ENCODE measurements around the gene ALDH1L1. TPM values are rescaled to one million over a fixed set of nuclear protein-coding genes. Genes with fewer than 3 reads are reported as not detected.
A peak's percentile ranks its signal among the peaks of the same experiment; 100 is the strongest.

Gene ALDH1L1
- total RNA-seq, 1 donor from 2014 or later: 5.0 TPM

DNA sequence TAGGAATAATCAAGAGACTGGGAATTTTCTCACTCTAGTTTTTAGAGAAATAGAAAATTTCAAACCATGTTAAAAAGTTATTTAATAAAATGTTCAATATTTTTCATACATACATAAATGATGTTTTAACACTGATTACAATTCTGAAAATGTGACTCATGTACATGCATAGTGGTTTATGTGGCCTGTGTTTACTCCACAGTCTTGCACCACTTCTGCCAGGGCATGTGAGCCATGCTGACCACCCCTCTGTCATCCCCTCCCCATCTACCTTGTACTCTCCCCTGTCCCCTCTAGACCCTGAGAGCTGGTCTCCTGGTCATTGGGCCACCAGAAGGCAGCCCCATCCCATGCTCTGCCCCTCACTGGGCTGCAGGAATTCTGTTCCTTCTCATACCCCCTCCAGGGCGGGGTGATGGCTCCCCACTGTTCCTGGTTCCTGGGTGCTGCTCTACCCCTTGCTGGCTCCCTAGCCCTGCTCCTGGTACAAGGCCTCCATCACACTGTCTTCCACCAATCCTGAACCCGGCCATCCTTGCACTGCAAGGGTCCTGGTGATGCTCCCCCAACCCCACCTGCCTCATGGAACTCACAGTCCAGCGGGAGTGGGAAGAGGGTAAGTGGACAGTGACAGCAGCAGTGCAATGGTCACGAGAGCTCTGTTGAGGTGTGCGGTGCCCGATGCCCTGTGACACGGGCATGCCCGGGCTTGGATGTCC lies 72.3 kb downstream of the ALDH1L1 start:
- no peak for TF ChIP-seq CTCF (conservative IDR thresholded peaks at IDR 0.05)
- Mint-ChIP-seq H3K27me3 (no peaks in the 10 kb centered on the region), H3K4me1 (ENCODE audit: unreplicated experiment) (peaks cover 3% of the 10 kb centered on the region), H3K9me3 (no peaks in the 10 kb centered on the region), H3K4me3 (no peak overlapping the region), H3K27ac (no peak overlapping the region), H3K36me3 (no peaks in the 10 kb centered on the region)
- peak; percentile 49 for DNase-seq (ENCODE audit: extremely low spot score, unreplicated experiment)

DNA sequence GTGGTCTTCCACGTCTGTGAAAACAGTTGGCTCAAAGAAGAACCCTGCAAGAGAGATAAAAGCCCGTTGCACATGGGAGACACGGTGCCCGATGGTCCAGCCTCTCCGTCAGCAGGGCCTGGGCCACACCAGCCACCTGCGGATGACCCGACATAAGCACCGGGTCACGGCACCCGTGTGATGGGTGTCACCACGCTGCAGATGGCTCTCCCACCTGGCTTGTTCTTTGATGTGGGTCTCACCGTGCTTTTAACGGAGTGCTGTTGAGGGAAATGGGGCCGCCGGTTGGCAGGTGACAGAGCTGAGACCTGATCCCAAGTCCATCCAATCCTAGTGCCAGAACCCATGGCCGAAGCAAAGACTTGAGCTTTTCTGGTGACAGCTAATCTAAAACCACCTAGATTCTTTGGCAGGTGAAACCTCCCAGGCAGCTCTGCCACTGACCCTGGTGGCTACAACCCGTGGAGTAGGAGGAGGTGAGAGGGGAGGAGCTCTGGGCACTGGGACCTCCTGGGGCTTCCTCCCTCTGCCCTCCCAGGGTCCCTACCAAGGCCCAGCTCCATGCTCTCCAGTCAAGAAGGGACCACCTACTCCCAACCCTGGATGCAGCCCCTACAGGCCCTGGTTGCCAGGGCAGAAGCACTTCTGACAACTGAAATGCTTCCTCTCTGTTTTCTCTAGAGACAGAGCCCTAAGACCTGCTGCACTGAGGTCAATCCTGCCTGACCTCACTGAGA lies 73.0 kb downstream of the ALDH1L1 start:
- Mint-ChIP-seq H3K9me3 (no peaks in the 10 kb centered on the region), H3K27ac (no peak overlapping the region), H3K27me3 (no peaks in the 10 kb centered on the region), H3K4me3 (no peak overlapping the region), H3K36me3 (no peaks in the 10 kb centered on the region), H3K4me1 (ENCODE audit: unreplicated experiment) (peaks cover 3% of the 10 kb centered on the region)
- DNase-seq (ENCODE audit: extremely low spot score, unreplicated experiment): peak; percentile 54
- TF ChIP-seq CTCF (conservative IDR thresholded peaks at IDR 0.05): no peak

GRCh38 chr3:126106336-126107202 lies 73.8 kb downstream of the ALDH1L1 start:
- H3K4me1 Mint-ChIP-seq (ENCODE audit: unreplicated experiment): peaks cover 3% of the 10 kb centered on the region
- no peaks in the 10 kb centered on the region for H3K27me3 Mint-ChIP-seq
- no peak for TF ChIP-seq CTCF (conservative IDR thresholded peaks at IDR 0.05)
- no peak overlapping the region for H3K4me3 Mint-ChIP-seq
- peak; percentile 51 for DNase-seq (ENCODE audit: extremely low spot score, unreplicated experiment)
- H3K36me3 Mint-ChIP-seq: no peaks in the 10 kb centered on the region
- H3K9me3 Mint-ChIP-seq: no peaks in the 10 kb centered on the region
- H3K27ac Mint-ChIP-seq: no peak overlapping the region

DNA sequence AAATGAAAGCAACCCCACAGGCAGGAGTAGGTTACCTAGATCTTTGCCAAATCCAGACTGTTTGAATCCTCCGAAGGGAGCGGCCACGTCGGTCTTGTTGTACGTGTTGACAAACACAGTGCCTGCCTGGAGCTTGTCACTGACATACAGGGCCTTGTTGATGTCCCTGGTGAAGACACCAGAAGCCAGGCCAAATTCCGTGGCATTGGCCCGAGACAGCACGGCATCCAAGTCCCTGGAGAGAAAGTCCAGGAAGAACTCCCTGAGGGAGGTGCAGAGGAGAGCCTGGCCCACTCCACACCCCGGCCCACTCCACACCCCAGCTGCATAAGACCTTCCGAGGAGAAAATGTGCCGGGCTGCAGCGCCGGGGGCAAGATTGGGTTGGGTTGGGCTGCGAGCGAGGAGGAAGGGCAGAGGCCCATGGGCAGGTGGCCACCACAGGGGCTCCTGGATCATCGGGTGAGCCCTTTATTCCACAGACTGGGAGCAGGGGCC lies 74.6 kb downstream of the ALDH1L1 start:
- H3K4me1 Mint-ChIP-seq (ENCODE audit: unreplicated experiment): peaks cover 3% of the 10 kb centered on the region
- H3K36me3 Mint-ChIP-seq: no peaks in the 10 kb centered on the region
- peak; percentile 50 for DNase-seq (ENCODE audit: extremely low spot score, unreplicated experiment)
- no peaks in the 10 kb centered on the region for H3K27me3 Mint-ChIP-seq
- no peak overlapping the region for H3K4me3 Mint-ChIP-seq
- TF ChIP-seq CTCF (conservative IDR thresholded peaks at IDR 0.05): no peak
- H3K9me3 Mint-ChIP-seq: no peaks in the 10 kb centered on the region
- H3K27ac Mint-ChIP-seq: no peak overlapping the region

DNA sequence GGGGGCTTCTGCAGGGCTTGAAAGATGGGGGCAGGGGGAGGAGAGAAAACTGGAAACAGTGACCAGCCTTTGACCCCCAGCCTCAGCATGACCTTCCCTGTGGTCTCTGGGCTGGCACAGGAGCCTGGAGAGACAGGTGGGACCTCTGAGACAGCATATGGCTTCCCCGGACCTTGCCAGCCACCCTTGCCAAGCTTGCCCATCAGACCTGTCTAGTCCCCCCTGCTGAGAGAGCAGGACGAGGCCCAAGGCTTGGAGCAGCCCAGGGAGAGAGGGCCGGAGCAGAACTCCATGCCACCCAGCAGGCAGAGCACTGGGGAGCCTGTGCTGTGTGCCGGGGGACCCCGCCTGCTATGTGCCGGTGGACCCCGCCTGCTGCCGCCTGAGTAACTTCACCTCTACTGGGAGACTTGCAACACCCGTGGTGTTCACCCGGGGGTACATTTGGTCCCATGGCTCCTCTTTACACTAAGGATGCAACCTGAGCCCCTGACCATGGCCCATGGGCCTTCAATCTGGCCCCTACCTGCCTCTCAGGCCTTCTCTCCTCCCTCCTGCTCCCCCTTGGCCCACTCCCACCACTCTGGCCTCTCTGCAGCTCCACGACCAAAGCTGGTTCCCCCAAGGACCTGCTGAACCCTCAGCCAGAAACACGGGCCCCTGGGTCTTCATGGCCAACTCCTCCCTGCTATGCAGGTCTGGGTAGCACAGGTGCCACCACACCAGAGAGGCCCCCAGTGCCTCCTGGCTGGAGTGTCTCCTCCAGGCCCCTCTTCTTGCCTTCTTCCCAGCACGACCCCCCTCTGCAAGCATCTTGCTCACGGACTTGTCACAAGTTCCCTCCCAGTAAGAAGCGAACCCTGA lies 75.4 kb downstream of the ALDH1L1 start:
- no peaks in the 10 kb centered on the region for H3K36me3 Mint-ChIP-seq
- no peak overlapping the region for H3K27ac Mint-ChIP-seq
- H3K4me1 Mint-ChIP-seq (ENCODE audit: unreplicated experiment): peaks cover 8% of the 10 kb centered on the region
- H3K27me3 Mint-ChIP-seq: no peaks in the 10 kb centered on the region
- no peak for TF ChIP-seq CTCF (conservative IDR thresholded peaks at IDR 0.05)
- no peaks in the 10 kb centered on the region for H3K9me3 Mint-ChIP-seq
- peak; percentile 59 for DNase-seq (ENCODE audit: extremely low spot score, unreplicated experiment)
- no peak overlapping the region for H3K4me3 Mint-ChIP-seq

All from type B pancreatic cell (in vitro differentiated cells).